ENCODE measurements around the gene INTS1. TPM values are rescaled to one million over a fixed set of nuclear protein-coding genes. Genes with fewer than 3 reads are reported as not detected.
"Not testable (repeated sequence)": the region's sequence is repeated elsewhere in the genome, so short reads cannot be mapped to it uniquely, and the experiment has no call there.

INTS1 gene
- total RNA-seq, 1 donor from 2014 or later: 81.2 TPM

GRCh38 chr7:1531263-1531978, 27.2 kb upstream of the INTS1 start:
- intact Hi-C loops (cut with micrococcal nuclease): no loop called here

GRCh38 chr7:1530946-1531262, 26.7 kb upstream of the INTS1 start:
- intact Hi-C loops (cut with micrococcal nuclease): loop anchor here (1.0 kb wide), 1 partner anchor 72 kb away; the partner anchor contains the start of gene MICALL2

- intact Hi-C loops (cut with micrococcal nuclease): loop anchor here (1.0 kb wide), 1 partner anchor 70 kb away; the partner anchor contains the start of gene MICALL2
Measured at GRCh38 chr7:1529383-1530116, 25.4 kb upstream of the INTS1 start.

- intact Hi-C loops (cut with micrococcal nuclease): no loop called here
Measured at GRCh38 chr7:1526271-1526754, 22.1 kb upstream of the INTS1 start.

- intact Hi-C loops (cut with micrococcal nuclease): no loop called here
Measured at GRCh38 chr7:1525409-1525808, 21.2 kb upstream of the INTS1 start.

- intact Hi-C loops (cut with micrococcal nuclease): no loop called here
Measured at GRCh38 chr7:1523844-1524243, 19.7 kb upstream of the INTS1 start.

- intact Hi-C loops (cut with micrococcal nuclease): no loop called here
Measured at GRCh38 chr7:1523208-1523607, 19.0 kb upstream of the INTS1 start.

- intact Hi-C loops (cut with micrococcal nuclease): no loop called here
Measured at GRCh38 chr7:1521456-1521855, 17.3 kb upstream of the INTS1 start.

- intact Hi-C loops (cut with micrococcal nuclease): no loop called here
Measured at GRCh38 chr7:1520539-1521234, 16.5 kb upstream of the INTS1 start.

GRCh38 chr7:1519322-1519922, 15.2 kb upstream of the INTS1 start:
- intact Hi-C loops (cut with micrococcal nuclease): not testable (repeated sequence)

GRCh38 chr7:1516586-1517251, 12.5 kb upstream of the INTS1 start:
- intact Hi-C loops (cut with micrococcal nuclease): no loop called here

- intact Hi-C loops (cut with micrococcal nuclease): not testable (repeated sequence)
Measured at GRCh38 chr7:1515509-1515967, 11.3 kb upstream of the INTS1 start.

GRCh38 chr7:1514995-1515401, 10.8 kb upstream of the INTS1 start:
- intact Hi-C loops (cut with micrococcal nuclease): no loop called here

- intact Hi-C loops (cut with micrococcal nuclease): no loop called here
Measured at GRCh38 chr7:1514407-1514806, 10.2 kb upstream of the INTS1 start.

GRCh38 chr7:1513657-1514095, 9.5 kb upstream of the INTS1 start:
- intact Hi-C loops (cut with micrococcal nuclease): no loop called here

GRCh38 chr7:1512781-1513656, 8.8 kb upstream of the INTS1 start:
- intact Hi-C loops (cut with micrococcal nuclease): no loop called here

GRCh38 chr7:1511444-1512422, 7.5 kb upstream of the INTS1 start:
- intact Hi-C loops (cut with micrococcal nuclease): no loop called here

GRCh38 chr7:1510780-1511154, 6.6 kb upstream of the INTS1 start:
- intact Hi-C loops (cut with micrococcal nuclease): no loop called here

GRCh38 chr7:1509226-1509625, 5.0 kb upstream of the INTS1 start:
- intact Hi-C loops (cut with micrococcal nuclease): no loop called here
